Hepatocyte (in vitro differentiated cells): ENCODE results near the gene CMTM6. TPM values are rescaled to one million over a fixed set of nuclear protein-coding genes. Genes with fewer than 3 reads are reported as not detected.
A peak's percentile ranks its signal among the peaks of the same experiment; 100 is the strongest.

Source experiments
- DNase-seq: peaks from one replicate; pipeline ENCODE4 v3.0.0-alpha.2; 2016; ENCODE audit warnings: low spot score
- H2AFZ ChIP-seq: fragments of 200-600 bp; sonication (generic); 2 replicates; pipeline ENCODE4 v1.6.0; 2016; ENCODE audit warnings: antibody characterized with exemption, mild to moderate bottlenecking
- H3K27ac ChIP-seq: fragments of 200-600 bp; sonication (generic); 2 replicates; pipeline ENCODE4 v1.5.1; 2016; ENCODE audit warnings: mild to moderate bottlenecking
- H3K27me3 ChIP-seq: fragments of 200-600 bp; sonication (generic); 2 replicates; pipeline ENCODE4 v1.6.1; 2016
- H3K36me3 ChIP-seq: fragments of 200-600 bp; sonication (generic); replicated peaks from 2 replicates; pipeline ENCODE4 v1.5.1; 2016; ENCODE audit warnings: low read depth; ENCODE audit not compliant: insufficient read depth
- H3K4me1 ChIP-seq: fragments of 200-600 bp; sonication (generic); 2 replicates; pipeline ENCODE4 v1.5.1; 2016; ENCODE audit warnings: mild to moderate bottlenecking, moderate library complexity; ENCODE audit not compliant: insufficient read depth
- H3K4me2 ChIP-seq: fragments of 200-600 bp; sonication (generic); 2 replicates; pipeline ENCODE4 v1.6.0; 2016
- H3K4me3 ChIP-seq: fragments of 200-600 bp; sonication (generic); 2 replicates; pipeline ENCODE4 v1.5.1; 2016; ENCODE audit warnings: mild to moderate bottlenecking
- H3K79me2 ChIP-seq: fragments of 200-600 bp; sonication (generic); 2 replicates; pipeline ENCODE4 v1.6.0; 2017; ENCODE audit warnings: mild to moderate bottlenecking
- H3K9me2 ChIP-seq: fragments of 200-600 bp; sonication (generic); replicated peaks from 2 replicates; pipeline ENCODE4 v1.6.0; 2017; ENCODE audit warnings: mild to moderate bottlenecking; ENCODE audit not compliant: insufficient read depth
- H3K9me3 ChIP-seq: fragments of 200-600 bp; sonication (generic); 2 replicates; pipeline ENCODE4 v1.5.1; 2016; ENCODE audit warnings: low read depth, mild to moderate bottlenecking
- H4K20me1 ChIP-seq: fragments of 200-600 bp; sonication (generic); 2 replicates; pipeline ENCODE4 v1.6.0; 2016; ENCODE audit warnings: mild to moderate bottlenecking; ENCODE audit not compliant: insufficient read depth, poor library complexity, severe bottlenecking
- CTCF ChIP-seq: fragments of 200-600 bp; sonication (generic); IDR thresholded peaks from 2 replicates; pipeline ENCODE4 v1.5.1; 2016; ENCODE audit warnings: antibody characterized with exemption, mild to moderate bottlenecking; ENCODE audit not compliant: poor library complexity
- EZH2 ChIP-seq: fragments of 200-600 bp; sonication (generic); IDR thresholded peaks from 2 replicates; pipeline ENCODE4 v1.6.1; 2016; ENCODE audit warnings: antibody characterized with exemption, mild to moderate bottlenecking, borderline replicate concordance
- EZH2phosphoT487 ChIP-seq: fragments of 200-600 bp; sonication (generic); IDR thresholded peaks from one replicate; pipeline ENCODE4 v1.6.1; 2018; ENCODE audit warnings: antibody characterized with exemption, mild to moderate bottlenecking, low read depth, moderate library complexity; ENCODE audit not compliant: unreplicated experiment, severe bottlenecking
- WGBS: methylation state at CpG from one replicate; pipeline ENCODE4 v1.1.6; 2016; ENCODE audit warnings: low lambda C conversion rate; ENCODE audit errors: missing lambda C conversion rate; 5-methylcytosine and 5-hydroxymethylcytosine counted together
- polyA plus RNA-seq: library from polyadenylated mRNA; unstranded; fragments of >200 nt; fragmentation: Nextera tagmentation; extraction: Ambion mirVana; gene quantifications from 2 replicates; pipeline ENCODE4 v1.2.1, GENCODE V29; 2016
- total RNA-seq: library from RNA; depleted of rRNA; stranded (reverse); fragments of >200 nt; gene quantifications from 2 replicates; pipeline ENCODE4 v1.2.3, GENCODE V29; 2014

Gene CMTM6
- total and polyA plus RNA-seq, 2 experiments from 2014 or later: 82.7 to 133 TPM

- WGBS: 6% methylated on average over 6 of the region's 6 CpGs
These were observed 264 bp upstream of the CMTM6 start for GRCh38 chr3:32502946-32503286.

GRCh38 chr3:32501783-32502117, 902 bp downstream of the CMTM6 start:
- DNase-seq: no peak
- TF ChIP-seq EZH2 (no peak), EZH2phosphoT487 (no peak)
- 0% methylated on average over 4 of the region's 4 CpGs for WGBS
- Histone ChIP-seq H3K79me2 (peaks cover 47% of the 10 kb centered on the region), H3K4me3 (peak overlapping the region; percentile 63), H3K9me2 (no peaks in the 10 kb centered on the region), H3K4me2 (peak overlapping the region; percentile 77), H3K27me3 (no peaks in the 10 kb centered on the region), H3K9me3 (no peaks in the 10 kb centered on the region), H3K27ac (peak overlapping the region; percentile 97), H4K20me1 (no peaks in the 10 kb centered on the region), H2AFZ (peak overlapping the region; percentile 51), H3K36me3 (no peaks in the 10 kb centered on the region), H3K4me1 (peaks cover 9% of the 10 kb centered on the region)

More at GRCh38 chr3:32502946-32503286, 264 bp upstream of the CMTM6 start:
- peak overlapping the region; percentile 97 for H3K27ac ChIP-seq
- DNase-seq: no peak
- H3K79me2 ChIP-seq: peaks cover 37% of the 10 kb centered on the region
- TF ChIP-seq EZH2 (no peak), EZH2phosphoT487 (no peak), CTCF (no peak)
- peak overlapping the region; percentile 51 for H2AFZ ChIP-seq
- no peaks in the 10 kb centered on the region for H3K36me3 ChIP-seq
- H3K27me3 ChIP-seq: no peaks in the 10 kb centered on the region
- H3K9me2 ChIP-seq: no peaks in the 10 kb centered on the region
- peak overlapping the region; percentile 77 for H3K4me2 ChIP-seq
- peaks cover 9% of the 10 kb centered on the region for H3K4me1 ChIP-seq
- H4K20me1 ChIP-seq: no peaks in the 10 kb centered on the region
- peak overlapping the region; percentile 13 for H3K4me3 ChIP-seq
- no peaks in the 10 kb centered on the region for H3K9me3 ChIP-seq

GRCh38 chr3:32500880-32501782, 1.5 kb downstream of the CMTM6 start:
- Histone ChIP-seq H3K4me2 (peak overlapping the region; percentile 77), H3K4me1 (peaks cover 9% of the 10 kb centered on the region), H3K36me3 (no peaks in the 10 kb centered on the region), H3K27ac (peak overlapping the region; percentile 97), H4K20me1 (no peaks in the 10 kb centered on the region), H3K9me2 (no peaks in the 10 kb centered on the region), H3K27me3 (no peaks in the 10 kb centered on the region), H2AFZ (no peak overlapping the region), H3K9me3 (no peaks in the 10 kb centered on the region), H3K79me2 (peaks cover 53% of the 10 kb centered on the region), H3K4me3 (peak overlapping the region; percentile 63)
- no peak for DNase-seq
- TF ChIP-seq EZH2phosphoT487 (no peak), EZH2 (no peak), CTCF (no peak)
- 61% methylated on average over 25 of the region's 25 CpGs for WGBS

- H3K79me2 ChIP-seq: peaks cover 62% of the 10 kb centered on the region
- H4K20me1 ChIP-seq: peaks cover 6% of the 10 kb centered on the region
- WGBS: 38% methylated on average over 2 of the region's 2 CpGs
- TF ChIP-seq EZH2phosphoT487 (no peak), EZH2 (no peak), CTCF (no peak)
- DNase-seq: no peak
- H3K9me2 ChIP-seq: no peaks in the 10 kb centered on the region
- H3K4me3 ChIP-seq: no peak overlapping the region
- H3K9me3 ChIP-seq: no peaks in the 10 kb centered on the region
- H2AFZ ChIP-seq: no peak overlapping the region
- H3K4me1 ChIP-seq: peaks cover 9% of the 10 kb centered on the region
- no peaks in the 10 kb centered on the region for H3K27me3 ChIP-seq
- H3K36me3 ChIP-seq: no peaks in the 10 kb centered on the region
- peak overlapping the region; percentile 77 for H3K4me2 ChIP-seq
- peak overlapping the region; percentile 97 for H3K27ac ChIP-seq
These were observed 2.4 kb downstream of the CMTM6 start for GRCh38 chr3:32500231-32500630.
